ENCODE results near the gene SRSF8.
A peak's percentile ranks its signal among the peaks of the same experiment; 100 is the strongest.

The SRSF8 gene

DNA sequence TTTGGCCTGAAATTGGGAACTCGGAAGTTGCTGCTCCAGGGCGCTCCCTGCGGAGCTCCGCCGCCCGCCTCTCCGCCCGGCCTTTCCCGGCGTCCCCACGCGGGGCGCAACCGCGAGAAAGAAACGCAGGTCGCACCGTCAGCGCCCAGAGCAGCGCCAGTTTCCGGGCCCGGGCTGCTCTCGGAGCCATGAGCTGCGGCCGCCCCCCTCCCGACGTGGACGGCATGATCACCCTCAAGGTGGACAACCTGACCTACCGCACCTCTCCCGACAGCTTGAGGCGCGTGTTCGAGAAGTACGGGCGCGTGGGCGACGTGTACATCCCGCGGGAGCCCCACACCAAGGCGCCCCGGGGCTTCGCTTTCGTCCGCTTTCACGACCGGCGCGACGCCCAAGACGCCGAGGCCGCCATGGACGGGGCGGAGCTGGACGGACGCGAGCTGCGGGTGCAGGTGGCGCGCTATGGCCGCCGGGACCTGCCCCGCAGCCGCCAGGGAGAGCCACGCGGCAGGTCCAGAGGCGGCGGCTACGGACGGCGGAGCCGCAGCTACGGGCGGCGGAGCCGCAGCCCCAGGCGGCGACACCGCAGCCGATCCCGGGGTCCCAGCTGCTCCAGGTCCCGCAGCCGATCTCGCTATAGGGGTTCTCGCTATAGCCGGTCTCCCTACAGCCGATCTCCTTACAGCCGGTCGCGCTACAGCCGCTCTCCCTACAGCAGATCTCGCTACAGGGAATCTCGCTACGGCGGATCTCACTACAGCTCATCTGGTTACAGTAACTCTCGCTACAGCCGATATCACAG is 521 bp downstream of the SRSF8 start:
- peaks cover 4% of the 10 kb centered on the region; the same call in 1 of the 2 replicates for H3K36me3 ChIP-seq (ENCODE audit: insufficient read depth, low read length)
- H3K4me3 ChIP-seq (ENCODE audit: low read depth in 1 of 2, low read length in 2 of 2): peak overlapping the region; percentile 62 to 73
- DNase-seq: peak; percentile 70
- ATAC-seq (ENCODE audit: insufficient read depth, low read depth): peak; percentile 66
- TF ChIP-seq, protein P1, sequence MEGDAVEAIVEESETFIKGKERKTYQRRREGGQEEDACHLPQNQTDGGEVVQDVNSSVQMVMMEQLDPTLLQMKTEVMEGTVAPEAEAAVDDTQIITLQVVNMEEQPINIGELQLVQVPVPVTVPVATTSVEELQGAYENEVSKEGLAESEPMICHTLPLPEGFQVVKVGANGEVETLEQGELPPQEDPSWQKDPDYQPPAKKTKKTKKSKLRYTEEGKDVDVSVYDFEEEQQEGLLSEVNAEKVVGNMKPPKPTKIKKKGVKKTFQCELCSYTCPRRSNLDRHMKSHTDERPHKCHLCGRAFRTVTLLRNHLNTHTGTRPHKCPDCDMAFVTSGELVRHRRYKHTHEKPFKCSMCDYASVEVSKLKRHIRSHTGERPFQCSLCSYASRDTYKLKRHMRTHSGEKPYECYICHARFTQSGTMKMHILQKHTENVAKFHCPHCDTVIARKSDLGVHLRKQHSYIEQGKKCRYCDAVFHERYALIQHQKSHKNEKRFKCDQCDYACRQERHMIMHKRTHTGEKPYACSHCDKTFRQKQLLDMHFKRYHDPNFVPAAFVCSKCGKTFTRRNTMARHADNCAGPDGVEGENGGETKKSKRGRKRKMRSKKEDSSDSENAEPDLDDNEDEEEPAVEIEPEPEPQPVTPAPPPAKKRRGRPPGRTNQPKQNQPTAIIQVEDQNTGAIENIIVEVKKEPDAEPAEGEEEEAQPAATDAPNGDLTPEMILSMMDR (IDR thresholded peaks at IDR 0.05; ENCODE audit: borderline replicate concordance, extremely low read depth, low read length, poor library complexity, severe bottlenecking): peak; percentile 65
- TF ChIP-seq EZH2 (IDR thresholded peaks at IDR 0.05; ENCODE audit: borderline replicate concordance, low read depth, low read length, severe bottlenecking): no peak
- peak overlapping the region; percentile 87 for H3K27ac ChIP-seq (ENCODE audit: low read length)
- H3K9ac ChIP-seq (ENCODE audit: low read depth, low read length): peak overlapping the region; percentile 69
- peaks cover 33% of the 10 kb centered on the region for H3K79me2 ChIP-seq (ENCODE audit: insufficient read depth, low read length)
- peak overlapping the region; percentile 84 for H2AFZ ChIP-seq (ENCODE audit: low read depth, low read length)
- no peaks in the 10 kb centered on the region for H3K27me3 ChIP-seq (ENCODE audit: insufficient read depth, low read length, poor library complexity)
- peaks cover 28% of the 10 kb centered on the region for H3K4me1 ChIP-seq (ENCODE audit: insufficient read depth, low read length)
- no peaks in the 10 kb centered on the region for H3K9me3 ChIP-seq (ENCODE audit: insufficient read depth, low read length, severe bottlenecking)
- H4K20me1 ChIP-seq (ENCODE audit: insufficient read depth, low read length): peaks cover 4% of the 10 kb centered on the region; the same call in 1 of the 2 replicates
- H3K4me2 ChIP-seq (ENCODE audit: insufficient read depth, low read length): peak overlapping the region; percentile 77

DNA sequence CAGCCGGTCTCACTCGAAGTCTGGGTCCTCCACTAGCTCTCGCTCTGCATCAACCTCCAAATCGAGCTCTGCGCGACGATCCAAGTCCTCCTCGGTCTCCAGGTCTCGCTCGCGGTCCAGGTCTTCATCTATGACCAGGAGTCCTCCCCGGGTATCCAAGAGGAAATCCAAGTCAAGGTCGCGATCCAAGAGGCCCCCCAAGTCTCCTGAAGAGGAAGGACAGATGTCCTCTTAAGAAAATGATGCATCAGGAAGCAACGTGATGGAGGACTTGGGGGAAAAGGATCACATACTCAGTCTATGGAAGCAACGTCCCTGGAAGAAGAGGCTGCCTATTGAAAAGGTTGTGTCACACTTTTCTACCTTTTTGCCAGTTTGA is 1.1 kb downstream of the SRSF8 start:
- ATAC-seq (ENCODE audit: insufficient read depth, low read depth) (peak; percentile 15), DNase-seq (no peak)
- H4K20me1 ChIP-seq (ENCODE audit: insufficient read depth, low read length): peaks cover 4% of the 10 kb centered on the region; the same call in 1 of the 2 replicates
- peak overlapping the region; percentile 84 for H2AFZ ChIP-seq (ENCODE audit: low read depth, low read length)
- H3K27me3 ChIP-seq (ENCODE audit: insufficient read depth, low read length, poor library complexity): no peaks in the 10 kb centered on the region
- peak overlapping the region; percentile 62 to 73 for H3K4me3 ChIP-seq (ENCODE audit: low read depth in 1 of 2, low read length in 2 of 2)
- peak overlapping the region; percentile 69 for H3K9ac ChIP-seq (ENCODE audit: low read depth, low read length)
- H3K4me1 ChIP-seq (ENCODE audit: insufficient read depth, low read length): peaks cover 28% of the 10 kb centered on the region
- TF ChIP-seq EZH2 (IDR thresholded peaks at IDR 0.05; ENCODE audit: borderline replicate concordance, low read depth, low read length, severe bottlenecking): no peak
- TF ChIP-seq, protein P1 (IDR thresholded peaks at IDR 0.05; ENCODE audit: borderline replicate concordance, extremely low read depth, low read length, poor library complexity, severe bottlenecking): no peak
- peak overlapping the region; percentile 87 for H3K27ac ChIP-seq (ENCODE audit: low read length)
- no peaks in the 10 kb centered on the region for H3K9me3 ChIP-seq (ENCODE audit: insufficient read depth, low read length, severe bottlenecking)
- peaks cover 33% of the 10 kb centered on the region for H3K79me2 ChIP-seq (ENCODE audit: insufficient read depth, low read length)
- peaks cover 4% of the 10 kb centered on the region; the same call in 1 of the 2 replicates for H3K36me3 ChIP-seq (ENCODE audit: insufficient read depth, low read length)
- peak overlapping the region; percentile 77 for H3K4me2 ChIP-seq (ENCODE audit: insufficient read depth, low read length)

DNA sequence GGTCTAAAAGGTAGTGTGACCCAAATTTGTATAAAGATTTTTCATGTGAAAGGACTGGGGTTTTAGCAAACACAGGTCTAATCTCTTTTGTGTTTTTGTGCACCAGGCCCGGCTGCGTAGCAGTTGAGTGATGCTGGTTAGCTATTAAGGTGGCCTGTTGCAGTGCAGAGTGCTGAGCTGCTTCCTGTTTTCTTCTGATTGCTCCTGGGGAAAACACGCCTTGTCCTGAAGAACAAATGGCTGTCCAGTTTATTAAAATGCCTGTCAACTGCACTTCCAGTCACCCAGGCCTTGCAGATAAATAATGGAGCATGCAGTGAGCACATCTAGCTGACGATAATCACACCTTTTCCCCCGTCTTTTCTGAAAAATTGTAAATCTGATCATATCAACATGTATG is 1.8 kb downstream of the SRSF8 start:
- H3K9ac ChIP-seq (ENCODE audit: low read depth, low read length): peak overlapping the region; percentile 69
- H3K4me1 ChIP-seq (ENCODE audit: insufficient read depth, low read length): peaks cover 28% of the 10 kb centered on the region
- TF ChIP-seq, protein P1 (IDR thresholded peaks at IDR 0.05; ENCODE audit: borderline replicate concordance, extremely low read depth, low read length, poor library complexity, severe bottlenecking): no peak
- no peak for TF ChIP-seq EZH2 (IDR thresholded peaks at IDR 0.05; ENCODE audit: borderline replicate concordance, low read depth, low read length, severe bottlenecking)
- peaks cover 4% of the 10 kb centered on the region; the same call in 1 of the 2 replicates for H4K20me1 ChIP-seq (ENCODE audit: insufficient read depth, low read length)
- peak overlapping the region; percentile 77 for H3K4me2 ChIP-seq (ENCODE audit: insufficient read depth, low read length)
- ATAC-seq (ENCODE audit: insufficient read depth, low read depth): peak; percentile 82
- H3K9me3 ChIP-seq (ENCODE audit: insufficient read depth, low read length, severe bottlenecking): no peaks in the 10 kb centered on the region
- peak overlapping the region; percentile 62 to 73; a peak in 3 of 4 replicates for H3K4me3 ChIP-seq (ENCODE audit: low read depth in 1 of 2, low read length in 2 of 2)
- peak overlapping the region; percentile 84 for H2AFZ ChIP-seq (ENCODE audit: low read depth, low read length)
- no peaks in the 10 kb centered on the region for H3K27me3 ChIP-seq (ENCODE audit: insufficient read depth, low read length, poor library complexity)
- peak overlapping the region; percentile 87 for H3K27ac ChIP-seq (ENCODE audit: low read length)
- H3K79me2 ChIP-seq (ENCODE audit: insufficient read depth, low read length): peaks cover 33% of the 10 kb centered on the region
- DNase-seq: peak; percentile 84
- peaks cover 4% of the 10 kb centered on the region; the same call in 1 of the 2 replicates for H3K36me3 ChIP-seq (ENCODE audit: insufficient read depth, low read length)

Data from DND-41 (cell line).